GM10248 (cell line): Measurements from ENCODE around the gene C9orf152.
"Not testable (repeated sequence)": the region's sequence is repeated elsewhere in the genome, so short reads cannot be mapped to it uniquely, and the experiment has no call there.

Experiments
- CTCF ChIA-PET: fragments of 300-600 bp; sonication (Branson Sonifier 250); formaldehyde crosslinking; extraction: SDS; loops from one replicate; lab custom pipeline; 2021; ENCODE audit warnings: antibody characterized with exemption; lab: Yijun Ruan, JAX
- POLR2A ChIA-PET: fragments of 350-650 bp; sonication (Branson Sonifier 250); formaldehyde crosslinking; extraction: SDS; loops from one replicate; lab custom pipeline; 2020; ENCODE audit warnings: antibody characterized with exemption; lab: Yijun Ruan, JAX
- DNase-seq: peaks from one replicate; pipeline ENCODE4 v3.0.0; 2012; ENCODE audit errors: extremely low spot score
- TF ChIP-seq, protein P1 (sequence below): IDR thresholded peaks from 2 replicates; pipeline ENCODE4 v1.5.1; 2012; ENCODE audit warnings: mild to moderate bottlenecking, low read depth; ENCODE audit errors: extremely low read depth, missing control alignments, control extremely low read depth

Gene C9orf152

GRCh38 chr9:110206389-110206788 is 1.6 kb downstream of the C9orf152 start:
- TF ChIP-seq, protein P1, sequence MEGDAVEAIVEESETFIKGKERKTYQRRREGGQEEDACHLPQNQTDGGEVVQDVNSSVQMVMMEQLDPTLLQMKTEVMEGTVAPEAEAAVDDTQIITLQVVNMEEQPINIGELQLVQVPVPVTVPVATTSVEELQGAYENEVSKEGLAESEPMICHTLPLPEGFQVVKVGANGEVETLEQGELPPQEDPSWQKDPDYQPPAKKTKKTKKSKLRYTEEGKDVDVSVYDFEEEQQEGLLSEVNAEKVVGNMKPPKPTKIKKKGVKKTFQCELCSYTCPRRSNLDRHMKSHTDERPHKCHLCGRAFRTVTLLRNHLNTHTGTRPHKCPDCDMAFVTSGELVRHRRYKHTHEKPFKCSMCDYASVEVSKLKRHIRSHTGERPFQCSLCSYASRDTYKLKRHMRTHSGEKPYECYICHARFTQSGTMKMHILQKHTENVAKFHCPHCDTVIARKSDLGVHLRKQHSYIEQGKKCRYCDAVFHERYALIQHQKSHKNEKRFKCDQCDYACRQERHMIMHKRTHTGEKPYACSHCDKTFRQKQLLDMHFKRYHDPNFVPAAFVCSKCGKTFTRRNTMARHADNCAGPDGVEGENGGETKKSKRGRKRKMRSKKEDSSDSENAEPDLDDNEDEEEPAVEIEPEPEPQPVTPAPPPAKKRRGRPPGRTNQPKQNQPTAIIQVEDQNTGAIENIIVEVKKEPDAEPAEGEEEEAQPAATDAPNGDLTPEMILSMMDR, result no peak
- no peak for DNase-seq
- POLR2A ChIA-PET, result no interaction called here
- CTCF ChIA-PET, result interaction anchor here (1.2 to 2.5 kb wide), 3 partner anchors 8 to 11 kb away, joined by 3 to 14 read pairs (median 4); no protein-coding TSS in a partner anchor

DNA sequence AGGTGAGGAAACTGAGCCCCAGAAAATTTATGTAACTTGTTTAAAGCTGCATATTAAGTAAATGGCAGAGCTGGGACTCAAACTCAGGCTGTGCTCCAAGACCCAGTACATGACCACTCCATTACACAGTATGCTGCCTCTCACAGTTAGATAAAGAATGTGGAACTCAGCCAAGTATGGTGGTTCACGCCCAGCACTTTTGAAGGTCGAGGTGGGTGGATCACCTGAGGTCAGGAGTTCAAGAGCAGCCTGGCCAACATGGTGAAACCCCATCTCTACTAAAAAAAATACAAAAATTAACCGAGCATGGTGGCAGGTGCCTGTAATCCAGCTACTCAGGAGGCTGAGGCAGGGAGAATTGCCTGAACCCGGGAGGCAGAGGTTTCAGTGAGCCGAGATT is 2.3 kb downstream of the C9orf152 start:
- POLR2A ChIA-PET, DNase-seq: not testable (repeated sequence)
- CTCF ChIA-PET, result interaction anchor here (1.2 to 2.5 kb wide), 2 partner anchors 10 to 11 kb away, joined by 3 to 14 read pairs; no protein-coding TSS in a partner anchor

DNA sequence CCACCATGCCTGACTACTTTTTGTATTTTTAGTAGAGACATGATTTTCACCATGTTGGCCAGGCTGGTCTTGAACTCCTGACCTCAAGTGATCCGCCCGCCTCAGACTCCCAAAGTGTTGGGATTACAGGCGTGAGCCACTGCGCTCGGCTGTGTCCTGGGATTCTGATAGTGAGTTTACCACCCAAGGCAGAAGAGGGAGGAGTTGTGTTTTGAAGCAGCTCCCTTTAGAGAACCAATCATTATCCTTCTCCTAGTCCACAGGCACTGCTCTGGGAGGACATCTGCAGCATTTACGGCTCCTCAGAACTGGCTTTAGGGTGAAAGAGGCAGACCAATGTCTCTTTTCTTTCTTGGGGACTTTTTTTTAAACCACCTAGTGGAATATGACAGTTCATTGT is 5.7 kb downstream of the C9orf152 start:
- TF ChIP-seq, protein P1, result no peak
- CTCF ChIA-PET, result interaction anchor here (1.0 kb wide), 1 partner anchor 15 kb away, joined by 4 read pairs; no protein-coding TSS in a partner anchor
- POLR2A ChIA-PET, result no interaction called here
- no peak for DNase-seq

- CTCF ChIA-PET, result interaction anchor here (1.6 to 9.8 kb wide), 2 partner anchors 15 to 47 kb away, joined by 3 to 54 read pairs; no protein-coding TSS in a partner anchor
- DNase-seq, result no peak
- TF ChIP-seq, protein P1, result no peak
- POLR2A ChIA-PET, result no interaction called here
Measured at GRCh38 chr9:110199643-110200042, 8.3 kb downstream of the C9orf152 start.

- POLR2A ChIA-PET, result no interaction called here
- DNase-seq, result no peak
- TF ChIP-seq, protein P1, result no peak
- CTCF ChIA-PET, result interaction anchor here (1.6 to 9.8 kb wide), 3 partner anchors 14 to 18 kb away, joined by 3 to 54 read pairs (median 6); no protein-coding TSS in a partner anchor
Measured at GRCh38 chr9:110198357-110198756, 9.6 kb downstream of the C9orf152 start.

DNA sequence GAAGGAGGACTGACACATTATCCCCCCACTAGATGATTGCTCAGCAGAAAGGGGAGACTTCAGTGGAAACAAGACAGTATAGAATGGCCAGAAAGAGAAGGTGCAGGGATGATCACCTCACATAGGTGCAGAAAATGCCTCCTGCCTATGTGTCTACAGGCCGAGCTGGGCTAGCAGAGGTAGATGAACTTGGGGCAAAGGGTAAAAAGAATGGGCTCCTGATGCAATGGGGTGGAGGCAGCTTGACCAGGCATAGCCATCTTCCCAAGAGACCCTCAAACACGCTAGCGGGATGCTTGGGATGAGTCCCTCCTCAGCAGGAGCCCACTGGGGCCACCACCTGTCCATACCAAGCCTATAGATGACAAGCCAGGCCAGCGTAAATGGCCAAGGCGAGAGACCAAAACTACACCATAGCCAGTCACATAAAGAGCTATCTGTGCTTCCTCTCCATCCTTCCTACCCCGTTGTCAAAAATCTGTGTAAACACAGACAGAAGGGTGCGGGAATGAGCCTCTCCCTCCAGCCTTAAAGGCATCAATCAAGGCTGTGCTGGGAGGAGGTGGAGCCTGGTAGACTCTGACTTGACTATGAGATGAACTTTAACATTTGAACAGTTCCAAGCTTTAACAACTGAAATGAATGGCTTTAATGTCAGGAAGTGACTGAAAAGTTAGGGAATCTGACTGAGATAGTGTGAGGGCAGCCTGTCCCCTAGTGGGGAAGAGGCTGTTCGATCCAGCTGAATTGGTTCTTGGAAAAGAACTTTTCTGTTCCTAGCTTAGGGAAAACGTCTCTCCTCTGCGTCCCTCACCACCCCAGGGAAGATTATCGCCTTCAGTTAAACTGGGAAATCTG is 10.4 kb downstream of the C9orf152 start:
- CTCF ChIA-PET, result interaction anchor here (1.6 to 9.8 kb wide), 3 partner anchors 13 to 19 kb away, joined by 3 to 54 read pairs (median 6); no protein-coding TSS in a partner anchor
- no peak for DNase-seq
- POLR2A ChIA-PET, result no interaction called here
- TF ChIP-seq, protein P1, result no peak

DNA sequence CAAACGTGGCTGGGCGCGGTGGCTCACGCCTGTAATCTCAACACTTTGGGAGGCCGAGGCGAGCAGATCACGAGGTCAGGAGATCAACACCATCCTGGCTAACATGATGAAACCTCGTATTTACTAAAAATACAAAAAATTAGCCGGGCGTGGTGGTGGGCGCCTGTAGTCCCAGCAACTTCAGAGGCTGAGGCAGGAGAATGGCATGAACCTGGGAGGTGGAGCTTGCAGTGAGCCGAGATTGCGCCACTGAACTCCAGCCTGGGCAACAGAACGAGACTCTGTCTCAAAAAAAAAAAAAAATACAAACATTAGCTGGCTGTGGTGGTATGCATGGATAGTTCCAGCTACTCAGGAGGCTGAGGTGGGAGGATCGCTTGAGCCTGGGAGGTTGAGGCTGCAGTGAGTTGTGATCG is 11.9 kb downstream of the C9orf152 start:
- ChIA-PET POLR2A (interaction anchor here (0.5 kb wide), 1 partner anchor 69 kb away, joined by 3 read pairs; no protein-coding TSS in a partner anchor), CTCF (interaction anchor here (9.8 kb wide), 1 partner anchor 12 kb away, joined by 54 read pairs; no protein-coding TSS in a partner anchor)
- not testable (repeated sequence) for DNase-seq
